Panc1 (cell line): ENCODE data around the gene DDC. TPM values are rescaled to one million over a fixed set of nuclear protein-coding genes. Genes with fewer than 3 reads are reported as not detected.

Experiments used
- ATAC-seq: fragments of 200-7000 bp; cut with Tn5 transposase; 2 replicates; pipeline ENCODE4 v1.9.1; 2020; ENCODE audit warnings: mild to moderate bottlenecking, moderate library complexity
- BruUV-seq: library from RNA; stranded (reverse); fragments of 400-500 nt; replicated peaks from 2 replicates; lab custom pipeline; 2021; lab: Mats Ljungman, UMichigan
- CTCF ChIA-PET: fragments of 300-600 bp; sonication (Branson Sonifier 250); formaldehyde crosslinking; loops from one replicate; lab custom pipeline; 2022; ENCODE audit warnings: antibody characterized with exemption; lab: Charles Lee
- POLR2A ChIA-PET: fragments of 300-600 bp; sonication (Branson Sonifier 250); formaldehyde crosslinking; loops from one replicate; lab custom pipeline; 2022; ENCODE audit warnings: antibody characterized with exemption; lab: Charles Lee
- DNase-seq: peaks from one replicate; pipeline ENCODE4 v3.0.0-alpha.2; 2010; ENCODE audit warnings: low read depth, low spot score
- H3K27ac ChIP-seq: 2 replicates; pipeline ENCODE4 v1.5.1; 2011; ENCODE audit warnings: mild to moderate bottlenecking, low read length, inconsistent platforms
- H3K27me3 ChIP-seq: fragments of 200-500 bp; sonication (Bioruptor generic); 2 replicates; pipeline ENCODE4 v1.6.0; 2014; ENCODE audit warnings: low read length, inconsistent platforms; ENCODE audit not compliant: control insufficient read depth, insufficient read depth
- H3K36me3 ChIP-seq: fragments of 200-500 bp; sonication (Bioruptor generic); 2 replicates; pipeline ENCODE4 v1.5.1; 2014; ENCODE audit warnings: inconsistent platforms, mild to moderate bottlenecking, low read length, moderate library complexity; ENCODE audit not compliant: control insufficient read depth, insufficient read depth
- H3K4me1 ChIP-seq: 2 replicates; pipeline ENCODE4 v1.5.1; 2011; ENCODE audit warnings: inconsistent platforms, mild to moderate bottlenecking, low read length, moderate library complexity; ENCODE audit not compliant: control insufficient read depth, insufficient read depth
- H3K4me3 ChIP-seq, 2 experiments: 2 replicates each; pipeline ENCODE4 v1.5.1; 2011 to 2012; ENCODE audit warnings: low read depth in 2 of 2, low read length in 2 of 2, mild to moderate bottlenecking in 2 of 2, inconsistent platforms in 1 of 2, moderate library complexity in 1 of 2
- H3K9me3 ChIP-seq: fragments of 200-500 bp; sonication (Bioruptor generic); 2 replicates; pipeline ENCODE4 v1.5.1; 2014; ENCODE audit warnings: low read depth, mild to moderate bottlenecking, inconsistent platforms, low read length, moderate library complexity; ENCODE audit not compliant: control insufficient read depth, insufficient read depth
- POLR2AphosphoS5 ChIP-seq: IDR thresholded peaks from 2 replicates; pipeline ENCODE4 v1.6.1; 2012; ENCODE audit warnings: mild to moderate bottlenecking, low read depth, low read length, moderate library complexity
- SIN3A ChIP-seq: IDR thresholded peaks from 2 replicates; pipeline ENCODE4 v1.6.1; 2012; ENCODE audit warnings: low read depth, mild to moderate bottlenecking, low read length, moderate library complexity, borderline replicate concordance; ENCODE audit not compliant: insufficient read depth
- TCF7L2 ChIP-seq: IDR thresholded peaks from 2 replicates; pipeline ENCODE4 v1.6.1; 2011; ENCODE audit warnings: mild to moderate bottlenecking, low read depth, low read length, inconsistent platforms
- in situ Hi-C: cut with HindIII; loops from 2 replicates; pipeline ENCODE4 v1.10.0; 2016; ENCODE audit warnings: low sequenced_read_pairs, low pct_unique_long_range_greater_than_20kb
- intact Hi-C: fragments of 100-400 bp; cut with micrococcal nuclease; formaldehyde crosslinking; loops from one replicate; pipeline ENCODE4 v1.10.0; 2022; ENCODE audit not compliant: unreplicated experiment
- total RNA-seq: library from RNA; stranded (reverse); gene quantifications from one replicate; pipeline ENCODE4 v1.2.1, GENCODE V29; 2021; ENCODE audit not compliant: unreplicated experiment
- TF ChIP-seq, protein P1 (sequence below), 2 experiments: IDR thresholded peaks; 2 replicates each; pipeline ENCODE4 v1.6.1; 2011 to 2012; ENCODE audit warnings: low read depth in 2 of 2, control low read depth in 1 of 2, low read length in 1 of 2, mild to moderate bottlenecking in 1 of 2, moderate library complexity in 1 of 2; ENCODE audit not compliant: insufficient read depth in 1 of 2
- TF ChIP-seq, protein P2 (sequence below): fragments of 450-650 bp; IDR thresholded peaks from 2 replicates; pipeline ENCODE4 v1.5.1; 2017; ENCODE audit warnings: mild to moderate bottlenecking

Gene DDC
- total RNA-seq, 1 experiment from 2014 or later: not detected

DNA sequence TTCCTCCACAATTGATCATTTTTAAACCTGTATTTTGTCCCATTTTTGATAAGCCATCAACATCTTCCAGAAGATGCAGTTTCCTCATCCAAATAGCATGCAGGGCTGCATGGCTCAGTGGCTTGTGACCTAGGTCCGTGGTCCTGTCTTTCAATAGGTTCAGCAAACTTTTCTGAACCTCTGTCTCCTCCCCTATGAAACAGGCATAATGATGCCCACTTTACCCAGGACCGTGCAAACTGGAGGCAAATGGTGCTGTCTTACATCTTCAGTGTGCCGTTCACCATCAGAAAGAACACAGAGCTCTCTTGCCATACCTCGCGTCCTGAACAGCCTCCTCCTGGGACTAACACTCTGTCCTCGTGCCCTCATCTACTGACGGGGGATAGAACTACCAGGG, 92.8 kb downstream of the DDC start:
- in situ Hi-C loops: no loop called here
- ChIA-PET POLR2A (no interaction called here), CTCF (no interaction called here)
- Histone ChIP-seq H3K36me3 (no peaks in the 10 kb centered on the region), H3K4me1 (no peaks in the 10 kb centered on the region), H3K9me3 (no peaks in the 10 kb centered on the region), H3K4me3 (no peak overlapping the region), H3K27me3 (no peaks in the 10 kb centered on the region), H3K27ac (no peak overlapping the region)
- intact Hi-C loops: no loop called here
- no TSS peak for BruUV-seq
- ATAC-seq (no peak), DNase-seq (no peak)
- TF ChIP-seq SIN3A: no peak
- TF ChIP-seq, protein P1, sequence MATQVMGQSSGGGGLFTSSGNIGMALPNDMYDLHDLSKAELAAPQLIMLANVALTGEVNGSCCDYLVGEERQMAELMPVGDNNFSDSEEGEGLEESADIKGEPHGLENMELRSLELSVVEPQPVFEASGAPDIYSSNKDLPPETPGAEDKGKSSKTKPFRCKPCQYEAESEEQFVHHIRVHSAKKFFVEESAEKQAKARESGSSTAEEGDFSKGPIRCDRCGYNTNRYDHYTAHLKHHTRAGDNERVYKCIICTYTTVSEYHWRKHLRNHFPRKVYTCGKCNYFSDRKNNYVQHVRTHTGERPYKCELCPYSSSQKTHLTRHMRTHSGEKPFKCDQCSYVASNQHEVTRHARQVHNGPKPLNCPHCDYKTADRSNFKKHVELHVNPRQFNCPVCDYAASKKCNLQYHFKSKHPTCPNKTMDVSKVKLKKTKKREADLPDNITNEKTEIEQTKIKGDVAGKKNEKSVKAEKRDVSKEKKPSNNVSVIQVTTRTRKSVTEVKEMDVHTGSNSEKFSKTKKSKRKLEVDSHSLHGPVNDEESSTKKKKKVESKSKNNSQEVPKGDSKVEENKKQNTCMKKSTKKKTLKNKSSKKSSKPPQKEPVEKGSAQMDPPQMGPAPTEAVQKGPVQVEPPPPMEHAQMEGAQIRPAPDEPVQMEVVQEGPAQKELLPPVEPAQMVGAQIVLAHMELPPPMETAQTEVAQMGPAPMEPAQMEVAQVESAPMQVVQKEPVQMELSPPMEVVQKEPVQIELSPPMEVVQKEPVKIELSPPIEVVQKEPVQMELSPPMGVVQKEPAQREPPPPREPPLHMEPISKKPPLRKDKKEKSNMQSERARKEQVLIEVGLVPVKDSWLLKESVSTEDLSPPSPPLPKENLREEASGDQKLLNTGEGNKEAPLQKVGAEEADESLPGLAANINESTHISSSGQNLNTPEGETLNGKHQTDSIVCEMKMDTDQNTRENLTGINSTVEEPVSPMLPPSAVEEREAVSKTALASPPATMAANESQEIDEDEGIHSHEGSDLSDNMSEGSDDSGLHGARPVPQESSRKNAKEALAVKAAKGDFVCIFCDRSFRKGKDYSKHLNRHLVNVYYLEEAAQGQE (IDR thresholded peaks at IDR 0.05; ENCODE audit: insufficient read depth in 1 of 2, low read depth in 2 of 2, low read length in 1 of 2): no peak
- TF ChIP-seq POLR2AphosphoS5: no peak
- TF ChIP-seq, protein P2, sequence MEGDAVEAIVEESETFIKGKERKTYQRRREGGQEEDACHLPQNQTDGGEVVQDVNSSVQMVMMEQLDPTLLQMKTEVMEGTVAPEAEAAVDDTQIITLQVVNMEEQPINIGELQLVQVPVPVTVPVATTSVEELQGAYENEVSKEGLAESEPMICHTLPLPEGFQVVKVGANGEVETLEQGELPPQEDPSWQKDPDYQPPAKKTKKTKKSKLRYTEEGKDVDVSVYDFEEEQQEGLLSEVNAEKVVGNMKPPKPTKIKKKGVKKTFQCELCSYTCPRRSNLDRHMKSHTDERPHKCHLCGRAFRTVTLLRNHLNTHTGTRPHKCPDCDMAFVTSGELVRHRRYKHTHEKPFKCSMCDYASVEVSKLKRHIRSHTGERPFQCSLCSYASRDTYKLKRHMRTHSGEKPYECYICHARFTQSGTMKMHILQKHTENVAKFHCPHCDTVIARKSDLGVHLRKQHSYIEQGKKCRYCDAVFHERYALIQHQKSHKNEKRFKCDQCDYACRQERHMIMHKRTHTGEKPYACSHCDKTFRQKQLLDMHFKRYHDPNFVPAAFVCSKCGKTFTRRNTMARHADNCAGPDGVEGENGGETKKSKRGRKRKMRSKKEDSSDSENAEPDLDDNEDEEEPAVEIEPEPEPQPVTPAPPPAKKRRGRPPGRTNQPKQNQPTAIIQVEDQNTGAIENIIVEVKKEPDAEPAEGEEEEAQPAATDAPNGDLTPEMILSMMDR: no peak
- TF ChIP-seq TCF7L2: no peak

DNA sequence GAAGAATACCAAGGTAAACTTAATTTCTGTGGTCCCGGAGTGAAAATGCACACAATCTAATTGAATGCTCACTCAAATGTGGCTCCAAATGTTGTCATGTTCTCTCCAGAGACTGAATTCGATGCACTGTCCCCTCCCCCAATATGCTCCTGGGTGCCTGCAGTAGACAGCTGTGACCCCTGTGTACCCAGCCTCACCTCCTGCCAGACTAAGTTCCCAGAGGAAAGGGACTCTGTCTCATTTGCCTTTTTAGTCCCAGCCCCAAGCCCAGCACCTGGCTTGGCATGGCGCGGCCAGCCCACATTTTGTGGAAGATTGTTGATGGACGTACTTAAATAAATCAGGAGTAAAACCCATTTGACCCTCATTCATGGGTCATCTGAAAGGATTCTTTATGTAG, 93.2 kb downstream of the DDC start:
- ChIA-PET CTCF (no interaction called here), POLR2A (no interaction called here)
- no peaks in the 10 kb centered on the region for H3K27me3 ChIP-seq
- TF ChIP-seq, protein P2: no peak
- TF ChIP-seq TCF7L2 (no peak), SIN3A (no peak), POLR2AphosphoS5 (no peak)
- TF ChIP-seq, protein P1 (IDR thresholded peaks at IDR 0.05; ENCODE audit: insufficient read depth in 1 of 2, low read depth in 2 of 2, low read length in 1 of 2): no peak
- ATAC-seq (no peak), DNase-seq (no peak)
- intact Hi-C loops: no loop called here
- no peak overlapping the region for H3K27ac ChIP-seq
- in situ Hi-C loops: no loop called here
- H3K4me3 ChIP-seq: no peak overlapping the region
- no peaks in the 10 kb centered on the region for H3K9me3 ChIP-seq
- no TSS peak for BruUV-seq
- no peaks in the 10 kb centered on the region for H3K4me1 ChIP-seq
- no peaks in the 10 kb centered on the region for H3K36me3 ChIP-seq
